HL-60 (cell line): Measurements from ENCODE around the gene HECW1.

ENCODE experiments used
- DNase-seq, 2 experiments: peaks; one replicate each; pipeline ENCODE4 v3.0.0-alpha.2; 2010 to 2020; ENCODE audit warnings: low read depth in 1 of 2, low spot score in 1 of 2
- H3K27ac ChIP-seq: fragments of 250-450 bp; sonication (Bioruptor Pico); replicated peaks from 2 replicates; pipeline ENCODE4 v1.5.1; 2020; ENCODE audit warnings: mild to moderate bottlenecking, moderate library complexity
- H3K27me3 ChIP-seq: fragments of 250-450 bp; sonication (Bioruptor Pico); 2 replicates; pipeline ENCODE4 v1.5.1; 2021; ENCODE audit warnings: mild to moderate bottlenecking, moderate library complexity; ENCODE audit not compliant: insufficient read depth, poor library complexity, severe bottlenecking
- H3K4me3 ChIP-seq: replicated peaks from 2 replicates; pipeline ENCODE4 v1.5.1; 2011; ENCODE audit warnings: mild to moderate bottlenecking, control low read depth, low read length; ENCODE audit not compliant: insufficient read depth
- CTCF ChIP-seq: IDR thresholded peaks from one replicate; pipeline ENCODE4 v1.5.1; 2011; ENCODE audit warnings: low read length, control low read depth, inconsistent platforms; ENCODE audit not compliant: insufficient read depth
- GABPA ChIP-seq: IDR thresholded peaks from 2 replicates; pipeline ENCODE4 v1.6.1; 2012; ENCODE audit warnings: low read depth
- POLR2AphosphoS5 ChIP-seq: IDR thresholded peaks from 2 replicates; pipeline ENCODE4 v1.6.1; 2012; ENCODE audit warnings: low read depth
- REST ChIP-seq: IDR thresholded peaks from 2 replicates; pipeline ENCODE4 v1.6.1; 2012; ENCODE audit warnings: low read depth; ENCODE audit not compliant: insufficient replicate concordance
- SPI1 ChIP-seq: IDR thresholded peaks from 2 replicates; pipeline ENCODE4 v1.6.1; 2012; ENCODE audit warnings: low read depth, mild to moderate bottlenecking, borderline replicate concordance

Gene HECW1

GRCh38 chr7:43463401-43463980, 351.0 kb downstream of the HECW1 start:
- Histone ChIP-seq H3K27ac (no peak overlapping the region), H3K4me3 (no peak overlapping the region), H3K27me3 (peaks cover 3% of the 10 kb centered on the region)
- no peak for TF ChIP-seq REST
- TF ChIP-seq CTCF: no peak
- no peak for TF ChIP-seq SPI1
- TF ChIP-seq POLR2AphosphoS5: no peak
- no peak for TF ChIP-seq GABPA
- no peak for DNase-seq

GRCh38 chr7:43465581-43466554, 353.4 kb downstream of the HECW1 start:
- peaks cover 3% of the 10 kb centered on the region for H3K27me3 ChIP-seq
- no peak overlapping the region for H3K4me3 ChIP-seq
- H3K27ac ChIP-seq: no peak overlapping the region
- TF ChIP-seq REST (no peak), CTCF (no peak), SPI1 (no peak), GABPA (no peak), POLR2AphosphoS5 (no peak)
- DNase-seq: no peak

GRCh38 chr7:43467406-43467805, 355.0 kb downstream of the HECW1 start:
- Histone ChIP-seq H3K27me3 (peaks cover 3% of the 10 kb centered on the region), H3K27ac (no peak overlapping the region), H3K4me3 (no peak overlapping the region)
- DNase-seq: no peak
- TF ChIP-seq SPI1 (no peak), REST (no peak), GABPA (no peak), POLR2AphosphoS5 (no peak), CTCF (no peak)
